HT-29 (cell line): ENCODE data around the gene GABRG3. TPM values are rescaled to one million over a fixed set of nuclear protein-coding genes. Genes with fewer than 3 reads are reported as not detected.

Source experiments
- DNase-seq: peaks from one replicate; pipeline ENCODE4 v3.0.0-alpha.2; 2015; ENCODE audit warnings: low spot score
- total RNA-seq: library from RNA; depleted of rRNA; stranded (reverse); fragments of >200 nt; shearing (Covaris generic); gene quantifications from 2 replicates; pipeline ENCODE4 v1.2.3, GENCODE V29; 2014

The GABRG3 gene
- total RNA-seq, 1 experiment from 2014 or later = not detected

DNA sequence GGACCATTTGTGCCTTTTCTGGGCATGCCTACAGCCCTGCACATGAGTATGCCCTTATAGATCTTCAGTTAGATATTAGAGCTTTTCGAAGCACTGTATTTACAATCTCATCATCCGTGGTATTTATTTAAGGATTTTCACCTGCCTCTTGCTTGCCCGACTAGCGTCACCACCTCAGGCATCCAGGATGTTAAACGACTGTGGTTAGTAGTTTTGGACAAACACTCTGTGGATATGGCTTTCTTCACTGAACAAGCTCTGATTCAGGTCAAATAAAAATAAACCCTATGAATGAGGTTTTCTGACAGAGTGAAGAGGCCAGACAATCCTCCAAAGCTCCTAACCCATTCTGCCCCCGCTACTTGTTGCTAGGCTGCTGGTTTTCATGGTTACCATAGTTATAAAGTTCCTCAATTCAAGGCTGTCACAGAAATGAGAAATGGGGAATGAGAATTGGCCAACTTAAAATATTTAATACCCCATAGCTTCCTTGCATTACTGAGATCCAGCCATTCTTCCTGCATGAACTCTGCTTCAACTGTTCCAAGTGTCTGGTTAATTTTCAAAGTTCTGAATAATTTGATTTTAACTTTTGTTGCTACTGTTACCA lies 440.1 kb downstream of the GABRG3 start:
- no peak for DNase-seq

DNA sequence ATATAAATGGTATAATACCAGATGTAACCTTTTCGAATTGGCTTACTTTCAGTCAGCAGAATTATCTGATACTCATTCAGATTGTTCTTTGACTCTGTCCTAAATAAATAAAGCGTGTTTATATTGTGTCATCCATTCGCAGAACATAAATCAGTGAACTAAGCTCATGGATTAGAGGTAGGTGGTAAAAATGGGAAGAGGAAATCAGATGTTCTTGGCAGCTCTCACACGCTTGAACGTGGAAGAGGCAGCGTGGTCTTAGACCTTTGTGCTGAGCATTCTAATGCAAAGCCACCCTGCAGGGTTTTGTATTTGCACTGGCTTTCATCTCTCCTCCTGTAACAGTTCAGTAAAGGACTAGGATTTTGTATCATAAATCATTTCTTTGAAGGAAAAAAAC lies 441.4 kb downstream of the GABRG3 start:
- DNase-seq = no peak

DNA sequence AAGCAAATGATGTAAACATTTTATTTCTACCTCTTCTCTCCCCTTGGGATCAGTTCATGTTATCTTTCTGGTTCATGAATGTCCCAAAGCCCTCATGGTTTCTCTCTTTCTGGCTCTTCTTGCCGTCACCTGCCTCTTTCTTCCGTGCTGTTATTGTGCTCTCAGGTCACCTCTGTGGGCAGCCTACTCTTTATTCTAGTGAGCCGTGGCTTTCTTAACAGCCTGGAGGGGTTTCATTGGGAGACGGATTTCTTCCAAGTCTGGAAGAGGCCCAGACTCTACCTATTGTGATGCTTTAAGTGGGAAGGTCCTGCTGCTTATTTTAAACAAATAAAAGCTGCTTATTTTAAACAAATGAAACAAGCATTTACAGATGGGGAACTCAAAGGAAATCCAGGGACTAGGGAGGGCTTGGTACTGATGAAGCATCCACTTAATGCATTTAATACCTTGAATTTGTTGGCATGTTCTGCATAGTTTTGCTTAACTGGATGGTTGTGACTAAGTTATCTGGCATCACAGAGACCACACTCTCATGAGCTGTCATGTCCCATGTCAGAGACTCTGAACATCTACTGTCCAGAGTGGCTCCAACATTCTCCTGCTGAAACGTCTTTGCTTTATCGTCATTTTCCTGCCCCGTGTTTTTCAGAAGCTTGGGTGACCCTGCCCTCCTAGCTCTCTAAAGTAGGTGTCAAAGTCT lies 443.3 kb downstream of the GABRG3 start:
- DNase-seq = no peak

DNA sequence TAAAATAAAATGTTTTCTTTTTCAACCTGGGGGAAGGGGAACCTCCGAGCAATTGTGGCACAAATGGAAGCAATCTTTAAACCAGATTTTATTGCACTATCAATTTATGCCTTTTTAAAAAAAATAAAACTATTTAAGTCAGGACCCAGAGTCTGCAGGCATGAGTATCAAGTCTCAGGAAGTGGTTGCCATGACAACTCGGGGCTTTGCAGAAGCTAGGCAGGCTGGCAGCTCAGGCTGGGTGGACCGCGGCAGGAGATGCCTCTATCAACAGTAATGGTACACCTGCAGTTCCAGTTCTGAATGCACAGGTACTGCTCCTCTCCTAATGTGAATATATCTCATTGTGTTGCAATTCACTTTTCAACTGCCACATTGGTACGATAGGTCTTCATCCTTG lies 447.7 kb downstream of the GABRG3 start:
- DNase-seq = no peak

DNA sequence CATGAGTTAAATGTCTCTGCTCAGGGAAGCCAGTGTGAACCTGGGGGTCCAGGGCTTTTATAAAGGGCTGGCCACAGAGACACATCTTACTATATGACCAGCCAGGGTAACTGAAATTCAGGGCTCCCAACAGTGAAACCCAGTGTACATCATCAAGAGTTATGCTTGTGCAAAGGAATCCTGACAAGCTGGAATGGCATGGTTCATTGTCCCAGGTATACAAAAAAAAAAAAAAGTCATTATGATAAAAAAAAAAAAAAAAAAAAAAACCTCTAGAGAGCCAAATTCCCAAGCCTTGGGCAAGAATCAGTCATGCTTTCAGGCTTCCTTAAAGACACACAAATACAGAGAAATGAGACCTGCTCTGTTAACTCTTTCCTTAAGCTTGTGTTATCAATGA lies 452.0 kb downstream of the GABRG3 start:
- DNase-seq = no peak

DNA sequence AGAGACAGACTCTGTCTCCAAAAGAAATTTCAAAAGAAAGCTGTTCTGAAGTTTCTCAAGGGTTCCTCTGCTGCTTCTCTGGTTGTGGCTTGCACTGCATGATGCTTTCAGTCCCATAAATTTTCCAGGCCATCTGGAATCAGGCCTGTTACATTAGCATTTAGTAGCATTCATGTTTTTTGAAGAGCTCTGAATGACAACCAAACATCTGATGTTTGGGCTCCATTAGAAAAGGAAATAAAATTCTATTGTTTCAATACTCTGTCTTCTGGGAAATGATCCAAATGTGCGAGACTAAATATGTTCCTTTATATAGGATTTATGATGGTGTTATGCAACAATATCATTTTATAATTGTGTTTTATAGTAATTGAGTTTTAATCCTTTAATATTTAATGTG lies 455.8 kb downstream of the GABRG3 start:
- DNase-seq = no peak

DNA sequence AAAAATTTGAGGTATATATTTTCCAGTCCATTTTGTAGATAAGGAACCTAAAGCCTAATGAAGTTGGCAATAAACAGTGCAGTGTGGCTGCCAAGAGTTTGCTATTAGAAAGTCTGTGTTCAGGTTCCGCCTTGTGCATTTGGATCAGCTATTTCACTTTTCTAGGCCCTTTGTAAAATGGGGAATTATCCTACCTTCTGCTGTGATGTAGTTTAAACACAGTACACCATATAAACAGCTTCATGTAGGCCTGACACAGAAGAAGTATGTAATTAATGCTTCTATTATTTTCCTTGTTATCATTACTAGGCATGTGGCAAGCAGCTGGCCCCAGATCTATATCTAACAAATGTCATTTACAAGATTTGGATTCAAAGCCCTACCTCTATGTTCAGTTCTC lies 456.3 kb downstream of the GABRG3 start:
- DNase-seq = no peak

DNA sequence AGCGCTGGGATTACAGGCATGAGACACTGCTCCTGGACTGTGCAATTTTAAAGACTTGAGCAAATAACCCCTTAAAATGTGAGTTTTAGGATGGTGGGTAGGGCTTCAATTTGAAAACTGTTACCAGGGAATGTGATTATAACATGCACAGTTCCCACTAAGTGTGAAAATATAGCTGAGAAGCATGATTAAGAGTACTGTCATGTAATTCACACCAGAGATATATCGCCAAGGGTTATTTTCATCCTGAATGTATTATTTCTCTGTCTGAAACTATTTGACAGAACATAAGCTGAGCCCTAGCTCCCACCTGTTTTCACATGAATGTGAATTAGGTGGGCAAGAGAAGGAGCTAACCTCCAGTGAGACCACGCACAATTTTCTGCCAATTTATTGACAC lies 457.2 kb downstream of the GABRG3 start:
- no peak for DNase-seq

DNA sequence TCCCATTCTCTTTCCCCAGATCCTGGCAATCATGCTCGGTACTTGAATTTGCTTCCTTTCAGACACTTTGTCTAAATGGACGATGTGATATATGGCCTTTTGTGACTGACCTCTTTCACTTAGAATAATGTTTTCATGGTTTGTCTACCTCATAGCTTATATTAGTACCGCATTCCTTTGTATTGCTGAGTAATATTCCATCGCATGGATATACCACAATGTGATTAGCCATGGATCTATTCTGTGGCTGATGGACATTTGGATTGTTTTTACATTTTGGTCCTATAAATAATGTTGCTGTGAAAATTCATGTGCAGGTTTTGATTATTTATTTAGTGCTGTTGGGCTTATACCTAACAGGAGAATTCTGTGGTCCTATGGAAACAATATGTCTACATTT lies 458.6 kb downstream of the GABRG3 start:
- DNase-seq = no peak

DNA sequence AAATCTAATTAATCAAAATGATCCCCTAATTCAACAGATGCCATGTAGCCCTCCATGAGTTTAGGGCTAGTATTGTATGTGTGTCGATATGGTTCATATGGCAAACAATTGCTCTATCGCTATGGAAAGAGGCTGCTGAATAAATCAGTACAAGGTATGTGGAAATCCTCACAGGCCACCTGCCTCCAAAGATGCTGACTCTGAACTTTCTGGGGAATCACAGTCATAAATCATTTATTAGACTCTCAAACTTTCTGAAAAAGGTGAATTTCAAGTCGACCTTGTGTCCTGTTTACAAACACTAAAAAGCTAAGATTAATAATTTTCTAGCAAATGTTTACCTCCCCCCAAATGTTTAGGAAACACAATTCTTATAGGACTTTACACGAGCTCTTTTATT lies 462.6 kb downstream of the GABRG3 start:
- no peak for DNase-seq

DNA sequence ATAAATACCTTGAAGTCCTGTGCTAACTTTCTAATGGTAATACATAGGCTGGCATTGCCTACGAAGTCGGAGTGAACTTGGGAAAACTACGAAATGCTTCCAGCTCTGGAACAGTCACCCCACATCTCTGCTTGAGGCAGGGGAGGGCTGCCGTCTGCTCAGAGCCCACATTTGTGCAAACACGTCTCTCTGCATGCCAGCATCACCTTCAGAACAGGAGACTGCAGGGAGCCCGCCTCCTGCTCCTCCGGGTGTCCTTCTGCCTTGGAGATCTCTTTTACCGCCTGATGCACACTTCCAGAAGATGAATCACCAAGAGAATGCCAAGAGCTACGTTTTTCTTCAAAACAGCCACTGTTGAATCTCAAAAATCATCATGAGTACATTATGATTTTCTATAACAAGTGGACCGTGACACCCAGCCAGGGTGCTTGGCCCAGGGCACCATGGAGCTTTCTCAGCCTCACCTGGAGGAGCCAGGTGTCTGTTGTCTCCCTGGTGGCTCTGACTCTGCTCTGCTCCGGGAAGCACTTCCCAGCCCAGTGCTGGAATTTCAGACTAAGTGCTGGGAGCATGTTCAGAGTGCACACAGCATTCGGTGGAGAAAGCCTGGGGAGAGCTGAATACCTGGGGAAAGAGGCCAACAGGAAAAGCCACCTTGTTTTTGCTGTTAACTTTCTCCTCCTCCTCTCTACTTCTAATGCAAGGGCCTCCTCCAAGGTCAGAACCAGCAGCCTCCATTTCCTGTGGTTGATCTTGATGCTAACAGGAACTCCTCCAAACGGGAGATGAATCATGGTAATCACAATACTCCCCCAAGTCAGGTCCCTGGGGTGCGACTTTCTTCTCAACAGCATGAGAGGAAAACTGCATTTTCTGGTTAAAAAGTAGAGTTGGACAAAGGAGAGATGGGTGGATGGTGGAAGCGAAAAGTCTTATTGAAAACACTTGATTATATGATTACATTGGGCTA lies 467.7 kb downstream of the GABRG3 start:
- DNase-seq = no peak

DNA sequence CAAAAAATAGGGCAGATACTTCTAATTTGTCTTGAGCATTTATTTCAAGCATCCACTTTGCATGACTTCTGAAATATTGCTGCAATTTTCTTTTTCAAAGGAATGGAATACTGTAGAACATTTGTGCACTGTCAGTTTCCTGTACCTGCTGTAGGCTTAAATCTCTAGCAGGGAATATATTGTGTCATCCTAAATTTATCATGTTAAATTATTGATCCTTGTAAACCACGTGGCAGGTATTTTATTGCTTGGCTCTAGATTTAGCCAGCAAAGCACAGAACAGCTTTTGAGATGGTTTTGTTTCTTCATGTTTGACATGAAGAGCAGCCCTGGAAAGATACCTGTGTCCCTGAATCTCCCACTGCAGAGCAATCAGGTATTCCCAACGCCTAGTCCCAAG lies 470.1 kb downstream of the GABRG3 start:
- no peak for DNase-seq

DNA sequence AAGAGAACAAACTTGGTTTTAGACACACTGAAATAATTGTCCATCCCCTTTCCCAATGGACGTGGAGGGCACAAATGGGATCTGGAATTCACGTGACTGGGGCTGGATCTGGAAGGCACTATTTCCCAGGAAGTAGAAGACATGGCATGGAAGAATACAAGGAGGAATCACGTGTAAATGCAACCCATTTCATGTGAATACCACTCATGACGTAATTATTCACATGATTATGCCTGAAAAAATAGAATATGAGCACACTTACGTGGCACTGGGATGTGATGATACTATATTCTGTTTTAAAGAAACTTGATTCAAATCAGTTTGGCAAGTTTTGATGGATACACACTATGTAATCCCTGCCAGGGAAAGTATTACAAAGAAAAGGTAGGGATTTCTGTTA lies 477.3 kb downstream of the GABRG3 start:
- DNase-seq = no peak

DNA sequence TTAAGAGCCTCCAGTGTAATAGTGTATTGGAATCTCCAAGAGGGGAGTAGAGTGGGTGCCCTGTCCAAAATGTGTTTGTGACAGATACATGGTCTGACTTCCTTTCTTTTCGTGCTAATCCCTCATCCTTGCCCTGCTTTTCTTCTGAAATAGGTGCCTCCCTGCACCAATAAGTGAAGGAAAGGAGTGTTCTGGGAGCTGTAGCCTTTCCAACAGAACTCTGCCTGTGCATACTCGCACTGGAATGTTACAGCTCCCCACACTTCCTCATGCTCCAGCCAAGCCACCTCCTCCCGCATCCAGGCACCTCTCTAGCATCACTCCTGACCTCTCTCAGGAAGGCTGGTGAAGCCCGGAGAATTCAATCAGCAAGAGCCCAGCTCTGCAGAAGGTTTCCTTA lies 478.0 kb downstream of the GABRG3 start:
- no peak for DNase-seq

DNA sequence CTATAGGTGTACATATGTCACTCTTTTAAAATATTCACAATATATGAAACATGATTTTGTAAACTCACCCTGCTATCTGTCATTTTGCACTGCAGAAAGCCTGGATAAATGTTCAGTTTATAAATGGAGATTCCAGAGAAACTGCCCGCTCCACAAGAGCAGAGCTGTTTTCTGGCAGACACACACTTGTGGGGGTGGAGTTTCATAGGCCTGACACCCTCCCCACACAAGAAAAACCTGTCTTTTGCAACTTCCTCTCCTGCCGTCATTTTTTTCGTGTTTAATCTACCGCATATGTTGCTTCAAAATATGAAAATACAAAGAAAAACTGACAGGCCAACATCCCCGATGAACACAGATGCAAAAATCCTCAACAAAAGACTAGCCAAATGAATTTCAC lies 479.0 kb downstream of the GABRG3 start:
- no peak for DNase-seq

DNA sequence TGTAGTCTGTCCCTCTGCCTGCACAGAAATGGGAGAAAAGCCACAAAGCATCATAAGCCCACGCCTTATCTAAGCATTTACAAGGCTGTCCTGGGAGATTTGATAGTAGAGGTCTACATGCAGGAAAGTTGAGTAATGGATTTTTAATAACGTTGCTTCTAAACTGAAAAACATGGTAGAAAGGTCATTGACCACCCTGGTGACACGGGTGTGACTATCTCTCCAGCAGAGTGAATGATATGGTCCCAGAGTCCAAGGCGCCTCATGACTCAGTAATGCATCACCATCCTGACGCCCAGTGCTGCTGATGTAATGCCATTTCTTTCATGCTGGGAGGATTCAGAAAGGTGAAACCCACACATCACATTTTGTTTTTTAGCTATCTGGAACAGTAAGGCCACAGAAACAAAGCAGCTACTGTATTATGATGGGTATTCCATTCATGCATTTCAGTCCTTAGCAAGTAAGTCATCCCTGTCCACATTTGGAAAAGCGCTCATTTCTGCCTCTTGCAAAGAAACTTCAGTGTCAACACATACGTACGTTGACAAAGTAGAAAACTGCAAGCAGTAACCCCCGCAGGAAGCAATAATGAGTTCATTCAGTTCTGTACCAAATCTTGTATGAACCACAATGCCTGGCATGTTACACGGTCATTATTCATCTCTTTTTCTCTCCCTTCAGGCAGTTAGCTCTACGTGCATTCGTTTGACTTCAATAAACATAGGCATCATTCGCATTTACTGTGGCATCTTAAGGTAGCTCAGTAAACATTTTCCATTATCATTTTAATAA lies 483.5 kb downstream of the GABRG3 start:
- no peak for DNase-seq

DNA sequence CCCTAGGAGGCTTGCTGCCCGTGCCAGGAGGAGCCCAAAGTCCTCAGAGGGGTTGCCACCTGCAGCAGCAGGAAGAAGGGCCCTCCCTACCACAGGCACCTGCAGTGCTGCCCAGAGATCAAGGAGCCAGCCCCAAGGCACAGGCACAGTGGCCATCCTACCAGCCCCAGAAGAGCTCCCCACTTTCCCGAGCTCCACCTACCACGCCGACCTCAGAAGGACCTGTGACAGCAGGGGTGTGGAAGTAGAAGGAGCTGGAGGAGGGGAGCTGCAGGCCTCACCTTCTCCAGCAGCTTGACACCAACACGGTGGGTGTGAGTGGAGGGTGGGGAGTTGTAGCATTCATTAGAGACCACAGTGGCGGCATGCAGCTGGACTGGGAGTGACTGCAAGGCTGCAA lies 485.8 kb downstream of the GABRG3 start:
- no peak for DNase-seq

DNA sequence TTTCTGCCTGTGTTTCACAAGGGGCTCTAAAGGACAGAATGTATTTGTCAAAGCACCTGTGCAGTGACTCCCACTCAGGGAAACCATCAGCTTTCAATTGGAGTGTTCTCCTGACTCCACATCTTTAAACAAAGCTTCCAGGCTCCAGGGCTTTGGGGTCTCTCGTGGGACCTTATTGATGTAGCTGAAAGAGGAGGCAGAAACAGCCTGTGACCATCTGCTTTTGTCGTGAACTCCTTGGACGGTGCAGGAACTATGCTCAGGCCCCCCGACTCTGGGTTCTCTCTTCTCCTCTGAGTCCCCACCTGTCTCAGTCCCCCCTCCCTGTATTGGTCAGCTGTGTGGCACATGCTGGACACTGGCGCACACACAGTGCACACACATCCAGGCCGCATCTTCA lies 486.8 kb downstream of the GABRG3 start:
- DNase-seq = no peak

DNA sequence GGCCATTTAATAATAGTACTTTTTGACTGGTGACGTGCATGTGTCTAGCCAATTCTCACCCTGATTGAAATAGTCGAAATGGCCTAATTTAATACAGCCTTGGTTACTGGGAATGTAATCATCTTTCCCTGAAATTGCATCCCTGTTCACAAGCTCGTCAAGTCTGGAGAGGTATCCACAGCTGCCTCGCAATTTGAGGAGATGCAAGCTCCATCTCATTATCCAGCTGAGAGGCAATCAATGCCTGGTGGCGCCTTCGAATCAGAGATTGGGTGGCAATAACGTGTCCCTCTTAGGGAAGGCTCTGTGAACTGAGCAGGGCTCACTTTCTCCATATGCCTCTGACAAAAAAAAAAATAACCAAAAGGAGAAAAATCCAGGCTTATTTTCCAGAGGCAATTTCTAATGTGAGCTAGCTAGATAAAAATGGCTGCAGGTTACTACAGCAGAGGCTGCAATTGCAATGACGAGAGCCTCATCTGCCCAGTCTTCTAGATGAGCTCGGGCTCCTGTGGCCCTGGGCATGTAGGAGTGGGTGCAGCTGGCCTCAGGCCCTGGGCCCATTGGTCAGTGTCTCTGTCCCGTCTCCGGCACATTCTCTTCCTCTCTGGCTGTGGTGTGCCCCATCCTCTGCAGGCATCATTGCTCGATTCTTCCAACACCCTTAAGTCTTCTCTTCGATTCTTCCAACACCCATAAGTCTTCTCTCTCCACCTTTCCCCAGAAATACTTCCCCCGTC lies 487.5 kb downstream of the GABRG3 start:
- no peak for DNase-seq

DNA sequence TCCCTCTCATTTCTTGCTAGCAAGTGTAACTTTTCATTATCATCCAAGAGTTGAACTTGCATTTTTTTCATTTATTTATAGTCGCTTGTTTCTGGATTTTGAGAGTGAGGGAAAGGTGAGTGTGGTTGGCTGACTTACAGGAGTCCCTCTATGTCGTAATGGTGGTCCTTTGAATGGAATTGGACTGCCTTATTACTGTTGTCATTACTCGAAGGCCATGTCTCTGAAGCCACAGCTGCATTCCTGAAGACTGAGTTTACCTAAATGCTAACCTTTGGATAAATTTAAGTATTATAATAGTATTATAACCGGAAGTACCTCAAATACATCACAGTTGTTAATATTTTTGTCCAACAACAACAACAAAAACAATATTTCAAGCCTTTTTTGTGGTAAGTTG lies 488.9 kb downstream of the GABRG3 start:
- no peak for DNase-seq

DNA sequence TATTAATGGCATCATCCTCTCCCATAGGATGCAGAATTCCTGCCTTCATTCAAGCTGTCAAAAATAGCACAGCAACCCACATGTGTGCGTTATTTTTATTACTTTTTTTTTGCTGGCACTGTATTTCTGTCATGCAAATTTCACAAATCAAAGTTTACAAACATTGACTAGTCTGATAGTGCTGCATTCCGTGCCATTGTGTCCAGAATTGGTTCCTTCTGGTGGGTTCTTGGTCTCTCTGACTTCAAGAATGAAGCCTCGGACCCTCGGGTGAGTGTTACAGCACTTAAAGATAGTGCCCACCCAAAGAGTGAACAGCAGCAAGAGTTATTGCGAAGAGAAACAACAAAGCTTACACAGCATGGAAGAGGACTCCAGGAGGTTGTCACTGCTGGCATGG lies 490.2 kb downstream of the GABRG3 start:
- DNase-seq = no peak
